HG03565 (cell line): ENCODE data around the gene PSORS1C1.
A peak's percentile ranks its signal among the peaks of the same experiment; 100 is the strongest.
"Not testable (repeated sequence)": the region's sequence is repeated elsewhere in the genome, so short reads cannot be mapped to it uniquely, and the experiment has no call there.

Experiments used
- ATAC-seq: cut with Tn5 transposase; IDR thresholded peaks from one replicate; pipeline ENCODE4 v1.9.1; 2021; ENCODE audit warnings: mild to moderate bottlenecking, moderate library complexity; ENCODE audit not compliant: unreplicated experiment

PSORS1C1 gene

DNA sequence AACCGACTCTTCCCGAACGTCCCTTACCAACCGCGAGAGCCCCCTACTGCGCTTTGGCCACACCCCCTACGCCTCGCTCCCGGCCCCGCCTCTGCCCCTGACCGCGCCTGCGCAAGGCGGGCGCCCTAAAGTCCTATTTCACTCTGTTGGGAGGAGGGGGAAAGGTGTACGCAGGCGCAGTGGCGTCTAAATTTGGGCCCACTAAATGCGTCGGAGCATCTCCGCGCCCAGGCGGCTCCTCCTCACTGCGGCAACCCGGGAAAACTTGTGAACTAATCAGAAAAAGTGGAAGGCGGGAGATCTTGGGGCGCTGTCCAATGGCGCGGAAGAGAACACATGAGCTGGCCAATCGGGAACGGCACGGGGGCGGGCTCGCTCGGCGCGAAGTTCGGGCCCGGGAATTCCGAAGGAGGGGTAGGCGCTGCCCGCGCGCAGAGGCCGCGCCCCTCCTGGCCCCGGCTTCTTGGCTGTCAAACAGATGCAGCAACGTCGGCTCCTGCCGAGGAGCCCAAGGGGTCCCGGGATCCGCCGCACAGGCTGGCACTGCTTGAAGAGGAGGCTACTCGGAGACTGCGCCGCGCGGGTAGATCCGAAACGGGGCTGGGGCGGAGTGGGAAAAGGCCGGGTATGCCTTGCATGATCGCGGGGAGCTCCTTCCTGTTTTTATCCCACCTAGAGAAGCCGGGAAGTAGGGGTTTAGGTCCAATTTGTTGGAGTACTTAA is 43.7 kb downstream of the PSORS1C1 start, which contains the start of gene TCF19:
Gene TCF19, plus strand, starts transcription at position 450 of the 723 bp plus-strand sequence. CDS start 881 bp downstream, outside the sequence.
- ATAC-seq = peak; percentile 65

DNA sequence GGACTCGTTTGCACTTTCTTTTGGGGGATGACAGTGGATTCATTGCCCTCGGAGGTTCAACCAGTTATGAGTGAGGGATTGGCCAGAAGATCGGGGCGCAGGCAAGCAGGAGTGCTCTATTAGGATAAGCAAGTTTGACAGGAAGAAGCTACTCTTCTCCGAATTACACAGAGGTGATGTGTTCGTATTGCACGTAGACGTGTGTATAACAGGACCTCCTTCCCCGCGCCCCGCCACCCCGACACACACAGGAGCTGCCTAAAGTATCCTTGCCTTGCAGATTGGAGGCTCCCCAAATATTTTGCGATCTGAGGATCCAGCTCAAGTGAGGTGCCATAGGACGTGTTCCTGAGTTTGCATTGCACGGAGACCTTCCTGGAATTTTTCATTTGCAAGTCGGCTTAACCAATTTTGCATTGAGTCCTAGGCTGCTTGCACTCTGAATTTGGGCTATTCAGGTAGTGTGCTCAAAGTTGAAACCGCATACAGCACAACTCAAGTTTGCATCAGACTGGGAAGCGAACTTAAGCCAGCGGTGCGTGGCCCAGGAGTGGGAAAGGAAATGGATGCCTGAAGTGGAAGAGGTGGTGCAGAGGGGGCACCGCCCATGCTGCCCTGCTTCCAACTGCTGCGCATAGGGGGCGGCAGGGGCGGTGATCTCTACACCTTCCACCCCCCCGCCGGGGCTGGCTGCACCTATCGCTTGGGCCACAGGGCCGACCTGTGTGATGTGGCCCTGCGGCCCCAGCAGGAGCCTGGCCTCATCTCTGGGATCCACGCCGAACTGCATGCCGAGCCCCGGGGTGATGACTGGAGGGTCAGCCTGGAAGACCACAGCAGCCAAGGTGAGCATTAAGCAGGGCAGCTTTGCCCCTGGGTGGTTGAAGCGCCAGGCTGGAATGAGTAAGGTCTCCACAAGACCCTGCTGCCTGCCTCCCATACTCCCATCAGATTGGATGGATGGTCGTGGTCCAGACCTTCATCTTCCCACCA is 44.6 kb downstream of the PSORS1C1 start:
- no peak for ATAC-seq

DNA sequence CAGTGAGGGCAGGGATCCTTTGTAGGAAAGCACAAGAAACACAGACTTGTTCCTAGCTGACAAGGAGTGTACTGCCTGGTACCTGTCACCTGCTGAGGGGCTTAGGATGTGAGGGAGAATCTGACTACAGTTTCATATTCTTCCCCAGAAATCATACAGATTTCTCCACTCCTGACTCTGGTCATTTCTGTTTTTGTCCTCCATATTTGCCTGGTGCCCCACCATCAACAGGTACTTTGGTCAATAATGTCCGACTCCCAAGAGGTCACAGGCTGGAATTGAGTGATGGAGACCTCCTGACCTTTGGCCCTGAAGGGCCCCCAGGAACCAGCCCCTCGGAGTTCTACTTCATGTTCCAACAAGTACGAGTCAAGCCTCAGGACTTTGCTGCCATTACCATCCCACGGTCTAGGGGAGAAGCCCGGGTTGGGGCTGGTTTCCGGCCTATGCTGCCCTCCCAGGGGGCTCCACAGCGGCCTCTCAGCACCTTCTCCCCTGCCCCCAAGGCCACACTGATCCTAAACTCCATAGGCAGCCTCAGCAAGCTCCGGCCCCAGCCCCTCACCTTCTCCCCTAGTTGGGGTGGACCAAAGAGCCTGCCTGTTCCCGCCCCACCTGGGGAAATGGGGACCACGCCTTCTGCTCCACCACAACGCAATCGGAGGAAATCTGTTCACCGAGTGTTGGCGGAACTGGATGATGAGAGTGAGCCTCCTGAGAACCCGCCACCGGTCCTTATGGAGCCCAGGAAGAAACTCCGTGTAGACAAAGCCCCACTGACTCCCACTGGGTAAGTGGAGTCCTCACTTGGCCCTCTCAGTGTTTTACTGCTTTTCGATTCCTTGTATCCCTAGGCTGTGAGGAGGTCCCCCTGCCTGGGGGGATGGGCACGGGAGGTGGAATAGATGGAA is 46.9 kb downstream of the PSORS1C1 start:
- ATAC-seq = no peak

DNA sequence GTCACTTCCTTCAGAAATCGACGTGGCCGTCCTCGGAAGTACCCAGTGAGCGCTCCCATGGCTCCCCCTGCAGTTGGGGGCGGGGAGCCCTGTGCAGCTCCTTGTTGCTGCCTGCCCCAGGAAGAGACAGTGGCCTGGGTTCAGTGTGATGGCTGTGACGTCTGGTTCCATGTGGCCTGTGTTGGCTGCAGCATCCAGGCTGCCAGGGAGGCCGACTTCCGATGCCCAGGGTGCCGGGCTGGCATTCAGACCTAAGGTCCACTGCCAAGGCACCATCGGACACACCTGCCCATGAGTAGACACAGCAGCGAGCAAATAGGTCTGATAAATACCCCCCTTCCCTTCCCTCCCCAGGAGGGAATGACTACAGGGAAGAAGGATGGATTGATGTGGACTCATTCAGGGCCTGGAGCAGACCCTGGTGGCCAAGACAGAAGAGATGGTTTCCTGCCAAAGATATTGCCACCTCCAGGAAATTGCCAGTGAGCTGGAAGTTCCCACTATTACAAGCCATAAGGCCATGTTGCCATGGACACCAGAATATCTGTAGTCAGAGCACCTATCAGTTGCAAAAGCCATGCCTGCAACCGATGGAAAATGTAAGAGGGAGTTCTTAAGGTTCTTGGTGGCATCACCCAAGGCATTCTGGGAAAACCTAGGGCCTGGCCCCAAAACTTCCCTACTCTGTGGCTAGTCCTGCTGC is 48.0 kb downstream of the PSORS1C1 start:
- no peak for ATAC-seq

DNA sequence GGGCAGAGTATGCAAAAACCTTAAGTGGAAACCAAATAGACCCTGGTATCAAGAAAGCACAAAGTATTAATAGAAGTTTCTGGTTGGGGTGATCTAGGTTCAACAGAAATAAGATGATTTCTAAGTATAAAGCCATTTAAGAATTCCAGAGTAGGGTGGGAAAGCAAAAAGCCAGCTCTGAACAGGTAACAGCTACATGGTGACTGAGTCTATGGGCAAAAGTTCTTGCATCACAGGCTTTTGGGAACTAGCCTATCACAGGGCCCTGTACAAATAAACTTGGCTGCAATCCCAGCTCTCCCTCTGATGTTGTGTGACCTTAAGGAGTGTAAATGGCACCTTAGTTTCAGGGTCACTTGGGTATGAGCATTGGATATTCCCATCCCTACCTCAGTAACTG is 49.3 kb downstream of the PSORS1C1 start:
- no peak for ATAC-seq

DNA sequence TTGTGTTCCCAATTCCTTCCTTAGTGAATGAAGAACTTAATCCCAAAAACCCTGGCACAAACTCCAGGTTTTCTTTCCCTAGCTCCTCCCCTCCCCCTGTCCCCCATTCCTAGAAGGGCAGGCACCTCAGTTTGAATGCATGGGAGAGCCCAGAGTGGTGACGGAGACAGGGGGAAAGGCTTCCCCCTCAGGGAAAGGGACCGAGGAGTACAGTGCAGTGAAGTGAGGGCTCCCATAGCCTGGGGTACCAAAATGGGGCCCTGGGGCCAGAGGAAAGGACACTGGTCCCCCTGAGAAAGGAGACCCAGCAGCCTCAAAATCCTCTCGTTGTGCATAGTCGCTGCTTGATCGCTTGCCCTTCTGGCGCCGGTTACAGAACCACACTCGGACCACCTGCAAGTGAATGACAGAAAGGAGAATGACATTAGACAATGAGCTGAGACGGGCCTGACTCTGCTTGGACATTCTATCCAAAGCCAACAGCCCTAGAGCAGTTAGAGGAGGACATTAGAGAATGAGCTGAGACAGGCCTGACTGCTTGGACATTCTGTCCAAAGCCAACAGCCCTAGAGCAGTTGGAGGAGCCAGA is 50.0 kb downstream of the PSORS1C1 start:
- not testable (repeated sequence) for ATAC-seq

DNA sequence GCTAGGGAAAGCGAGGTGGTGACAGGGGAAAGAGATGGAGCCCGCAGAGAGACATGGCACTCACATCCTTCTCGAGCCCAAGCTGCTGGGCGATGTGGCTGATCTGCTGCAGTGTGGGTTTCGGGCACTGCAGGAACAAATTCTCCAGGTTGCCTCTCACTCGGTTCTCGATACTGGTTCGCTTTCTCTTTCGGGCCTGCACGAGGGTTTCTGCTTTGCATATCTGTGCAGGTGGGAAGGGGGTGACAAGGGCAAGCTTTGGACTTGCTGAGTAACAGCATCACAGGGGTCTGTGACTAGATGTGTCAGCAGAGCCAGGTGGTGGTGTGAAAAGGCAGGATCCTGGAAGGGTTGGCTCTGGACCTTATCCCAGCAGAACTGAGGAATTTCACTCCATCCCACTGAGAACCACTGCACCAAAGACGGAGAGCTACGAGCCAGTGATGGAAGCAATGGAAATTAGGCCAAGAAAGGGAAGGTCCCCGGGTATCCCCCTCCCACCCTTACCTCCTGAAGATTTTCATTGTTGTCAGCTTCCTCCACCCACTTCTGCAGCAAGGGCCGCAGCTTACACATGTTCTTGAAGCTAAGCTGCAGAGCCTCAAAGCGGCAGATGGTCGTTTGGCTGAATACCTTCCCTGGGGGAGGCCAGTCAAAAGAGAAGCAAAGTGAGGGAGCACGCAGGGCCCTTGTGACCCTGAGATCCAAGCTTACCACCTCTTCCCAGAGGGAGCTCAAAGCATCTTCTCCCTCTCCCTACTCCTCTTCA is 50.6 kb downstream of the PSORS1C1 start:
- peak; percentile 54 for ATAC-seq

DNA sequence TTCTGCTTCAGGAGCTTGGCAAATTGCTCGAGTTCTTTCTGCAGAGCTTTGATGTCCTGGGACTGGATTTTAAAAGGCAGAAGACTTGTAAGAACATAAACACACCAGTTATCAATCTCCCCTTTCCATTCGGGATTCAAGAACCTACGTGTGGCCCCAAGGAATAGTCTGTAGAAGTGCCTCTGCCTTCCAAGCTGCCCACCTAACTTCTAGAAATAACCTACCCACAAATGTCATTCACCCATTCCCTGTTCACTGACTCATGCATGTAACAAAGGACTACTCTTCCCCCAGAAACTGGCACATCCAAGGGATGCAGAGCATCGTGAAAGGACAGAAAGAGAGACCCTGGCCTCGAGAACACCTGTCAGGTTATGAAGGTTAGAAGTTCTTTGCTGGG is 51.4 kb downstream of the PSORS1C1 start:
- ATAC-seq = no peak

DNA sequence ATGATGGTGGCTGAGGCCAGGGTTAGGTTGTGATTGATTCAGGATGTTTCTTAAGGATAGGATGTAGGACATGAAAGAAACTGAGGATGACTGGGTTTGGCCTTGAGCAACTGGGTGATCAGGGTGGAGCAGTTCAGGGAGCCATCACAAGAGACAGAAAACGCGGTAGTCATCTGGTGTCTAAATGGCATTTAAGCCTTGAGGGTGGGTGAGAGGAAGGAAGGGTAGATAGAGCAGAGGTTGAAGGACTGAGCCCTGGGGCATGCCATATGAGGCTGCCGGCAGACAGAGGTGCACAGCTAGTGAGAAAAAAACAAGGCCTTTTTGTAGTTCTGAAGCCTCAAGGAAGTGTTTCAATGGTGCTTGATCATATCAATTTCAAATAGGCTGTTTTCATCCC is 54.0 kb downstream of the PSORS1C1 start:
- ATAC-seq = no peak

DNA sequence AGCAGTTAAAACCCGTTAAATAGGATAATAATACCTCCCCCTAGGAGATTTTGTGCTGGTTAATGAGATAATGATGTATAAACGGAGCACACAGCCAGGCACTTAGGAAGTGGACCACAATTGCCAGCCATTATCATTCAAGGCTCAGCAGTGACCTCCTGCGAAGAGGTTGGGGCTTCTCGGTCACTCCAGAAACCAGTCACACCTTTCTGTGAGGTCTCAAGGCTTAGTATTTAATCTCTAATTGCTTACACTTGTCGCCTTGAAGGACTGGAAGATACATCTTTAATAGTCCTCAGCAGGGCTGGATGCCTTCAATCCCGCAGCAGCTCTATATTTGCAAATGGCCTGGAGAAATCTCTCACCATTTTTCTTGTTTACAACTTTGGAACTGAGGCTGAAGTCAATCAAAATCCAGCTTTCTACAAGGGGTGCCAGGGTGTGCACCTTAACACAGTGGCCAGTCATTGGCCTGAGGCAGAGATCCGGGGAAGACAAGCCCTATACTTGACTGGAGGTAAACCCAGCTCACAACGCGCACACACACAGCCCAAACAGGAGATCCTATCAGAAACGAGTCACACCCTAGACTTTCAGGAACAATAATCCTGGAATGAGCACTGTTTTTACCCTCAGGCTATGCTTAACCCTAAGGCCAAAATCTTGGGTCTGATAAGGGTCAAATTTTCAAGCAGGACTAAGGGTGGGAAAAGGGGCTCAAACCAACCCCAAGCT is 54.7 kb downstream of the PSORS1C1 start:
- no peak for ATAC-seq

DNA sequence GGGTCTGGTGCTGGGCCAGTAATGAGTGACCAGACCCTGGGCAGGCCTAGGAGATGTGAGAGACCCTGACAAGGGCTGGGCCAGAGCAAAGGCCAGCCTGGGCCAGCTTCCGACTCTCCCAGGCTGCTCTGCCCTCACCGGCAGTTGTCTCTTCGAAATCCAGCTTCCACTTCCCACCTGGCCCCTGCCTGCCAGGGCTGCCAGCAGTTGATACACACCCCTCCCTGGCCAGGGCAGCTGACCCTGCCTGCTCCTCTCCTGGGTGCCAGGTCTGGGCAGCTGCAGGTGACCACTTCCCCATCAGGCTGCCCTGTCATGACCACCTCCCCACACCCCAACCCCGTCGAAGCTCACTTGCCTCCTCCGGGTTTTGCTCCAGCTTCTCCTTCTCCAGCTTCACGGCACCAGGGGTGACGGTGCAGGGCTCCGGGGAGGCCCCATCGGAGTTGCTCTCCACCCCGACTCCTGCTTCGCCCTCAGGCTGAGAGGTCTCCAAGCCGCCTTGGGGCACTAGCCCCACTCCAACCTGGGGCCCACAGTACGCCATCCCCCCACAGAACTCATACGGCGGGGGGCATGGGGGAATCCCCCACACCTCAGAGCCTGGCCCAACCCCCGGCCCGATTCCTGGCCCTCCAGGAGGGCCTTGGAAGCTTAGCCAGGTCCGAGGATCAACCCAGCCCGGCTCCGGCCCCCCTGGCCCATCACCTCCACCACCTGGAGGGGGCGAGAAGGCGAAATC is 55.4 kb downstream of the PSORS1C1 start:
- not testable (repeated sequence) for ATAC-seq

DNA sequence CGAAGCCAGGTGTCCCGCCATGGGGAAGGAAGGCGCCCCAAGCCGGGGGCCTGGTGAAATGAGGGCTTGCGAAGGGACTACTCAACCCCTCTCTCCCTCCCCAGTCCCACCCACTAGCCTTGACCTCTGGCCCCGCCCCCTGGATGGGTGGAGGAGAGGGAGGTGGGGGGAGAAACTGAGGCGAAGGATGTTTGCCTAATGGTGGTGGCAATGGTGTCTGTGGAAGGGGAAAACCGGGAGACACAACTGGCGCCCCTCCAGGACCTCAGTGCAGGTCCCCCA is 55.9 kb downstream of the PSORS1C1 start, which contains the start of gene POU5F1:
Gene POU5F1, minus strand, starts transcription at position 83 of the 282 bp plus-strand sequence. Its CDS starts 62 bp downstream, at position 21.
- no peak for ATAC-seq

DNA sequence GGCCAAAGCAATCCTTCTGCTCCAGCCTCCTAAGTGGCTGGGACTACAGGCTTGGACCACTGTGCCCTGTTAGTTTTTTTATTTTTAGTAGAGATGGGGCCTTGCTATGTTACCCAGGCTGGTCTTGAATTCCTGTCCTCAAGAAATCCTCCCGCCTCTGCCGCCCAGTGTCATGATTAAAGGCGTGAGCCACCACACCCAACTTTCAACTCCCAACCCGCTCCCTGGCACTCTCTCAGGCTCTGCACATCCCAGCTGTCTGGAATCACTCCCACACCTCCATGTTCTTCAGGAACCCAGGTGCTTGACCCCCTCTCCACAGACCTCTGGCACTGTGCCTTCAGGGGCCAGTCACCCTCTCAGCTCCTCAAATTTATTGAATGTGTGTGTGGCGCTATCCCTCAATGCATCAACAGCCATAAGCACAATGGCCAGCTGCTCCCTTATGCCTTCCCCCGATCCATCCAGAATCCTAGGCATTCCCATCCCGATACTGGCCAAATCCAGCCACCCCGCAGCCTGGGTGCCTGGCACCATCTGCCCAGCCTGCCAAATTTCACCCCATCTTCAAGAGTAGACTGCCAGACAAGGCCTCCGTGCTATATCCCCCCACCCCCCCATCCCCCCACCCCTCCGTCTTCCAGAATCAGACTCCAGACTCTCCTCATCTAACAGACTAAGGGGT is 56.5 kb downstream of the PSORS1C1 start:
- ATAC-seq = no peak

DNA sequence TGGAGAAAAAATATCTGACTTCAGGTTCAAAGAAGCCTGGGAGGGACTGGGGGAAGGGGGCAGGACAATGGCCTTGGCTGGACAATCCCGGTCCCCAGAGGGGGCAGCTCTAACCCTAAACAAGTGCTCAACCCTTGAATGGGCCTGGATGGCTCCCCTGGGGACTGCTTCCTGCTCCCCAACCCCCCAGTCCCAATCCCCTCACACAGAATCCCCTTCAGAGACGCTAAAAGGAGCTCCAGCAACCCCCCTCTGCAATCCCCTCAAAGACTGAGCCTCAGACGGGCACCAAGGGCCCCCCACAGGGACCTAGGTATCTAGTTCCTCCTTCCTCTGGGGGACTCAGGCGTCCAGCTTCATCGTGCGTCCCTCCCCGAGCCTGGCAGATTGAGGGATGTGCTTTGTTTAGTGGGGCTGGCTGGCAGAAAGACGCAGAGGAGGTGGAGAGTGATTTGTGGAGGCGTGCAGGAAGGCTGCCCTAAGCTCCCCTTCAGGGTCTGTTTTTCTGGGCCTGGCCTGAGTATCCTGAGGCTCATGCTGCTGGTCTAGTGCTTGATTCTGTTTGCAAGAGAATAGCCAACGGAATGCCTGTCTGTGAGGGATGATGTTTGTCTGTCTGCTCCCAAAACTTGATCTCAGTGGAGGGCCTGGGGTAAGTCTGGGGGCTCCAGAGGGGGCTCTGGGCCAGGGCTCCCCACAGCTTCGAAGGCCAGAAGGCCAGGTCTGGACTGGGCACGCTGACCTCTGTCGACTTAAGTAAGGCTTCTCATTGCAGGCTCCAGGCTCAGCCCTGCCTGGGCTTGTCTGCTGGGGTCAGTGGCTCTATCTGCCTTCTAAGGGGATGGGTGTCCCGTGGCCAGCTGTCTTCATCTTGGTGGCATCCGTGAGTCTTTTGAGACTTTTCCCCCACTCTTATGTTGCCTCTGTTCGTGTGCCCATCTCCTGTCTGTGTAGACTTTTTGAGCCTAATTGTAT is 57.6 kb downstream of the PSORS1C1 start:
- ATAC-seq = no peak

DNA sequence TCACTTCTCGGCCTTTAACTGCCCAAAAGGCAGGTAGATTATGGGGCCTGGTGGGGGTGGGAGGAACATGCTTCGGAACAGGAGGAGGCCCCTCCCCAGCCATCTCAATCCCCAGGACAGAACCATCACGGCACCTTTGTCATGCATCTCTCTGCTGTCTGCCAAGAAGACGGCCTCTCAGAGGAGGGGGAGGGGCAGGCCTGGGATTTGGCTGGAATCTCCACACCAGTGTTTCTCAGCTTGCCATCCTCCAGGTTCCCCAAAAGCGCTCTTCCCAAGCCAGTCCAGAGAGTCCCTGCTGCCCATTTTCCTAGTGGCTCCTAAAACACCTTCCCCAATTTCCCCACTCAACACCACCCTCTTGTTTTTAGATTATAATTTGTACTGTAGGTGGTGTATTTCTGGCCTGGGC is 58.4 kb downstream of the PSORS1C1 start:
- no peak for ATAC-seq

DNA sequence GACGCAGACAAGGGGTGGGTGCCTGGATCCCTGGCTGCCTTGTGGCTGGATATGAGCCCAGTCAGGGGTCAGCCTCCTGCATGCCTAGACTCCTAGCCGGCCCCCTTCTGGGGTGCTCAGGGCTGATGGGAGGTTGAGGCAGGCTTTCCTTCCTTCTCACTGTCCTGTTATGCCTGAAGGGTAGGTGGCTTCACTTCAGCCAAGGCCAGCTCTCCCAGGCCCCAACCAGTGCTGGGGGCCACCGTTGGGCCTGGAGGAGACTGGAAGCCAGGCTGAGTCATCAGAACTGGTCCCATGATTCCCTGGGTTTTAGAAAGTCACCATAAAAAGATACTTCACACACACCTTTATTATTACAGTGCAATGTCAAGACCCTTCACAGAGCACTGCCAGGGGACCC is 58.8 kb downstream of the PSORS1C1 start:
- ATAC-seq = no peak
